IMR-90 (cell line): ENCODE data around the gene VPS72. TPM values are rescaled to one million over a fixed set of nuclear protein-coding genes. Genes with fewer than 3 reads are reported as not detected.

ENCODE experiments used
- ATAC-seq: fragments of 200-7000 bp; cut with Tn5 transposase; 2 replicates; pipeline ENCODE4 v1.9.1; 2020; ENCODE audit warnings: low read depth, mild to moderate bottlenecking, moderate library complexity
- BruUV-seq: library from RNA; stranded (reverse); fragments of 400-500 nt; replicated peaks from 2 replicates; lab custom pipeline; 2021; lab: Mats Ljungman, UMichigan
- CTCF ChIA-PET: fragments of 300-600 bp; formaldehyde crosslinking; extraction: SDS; loops from one replicate; lab custom pipeline; 2021; ENCODE audit warnings: antibody characterized with exemption; lab: Yijun Ruan, JAX
- POLR2A ChIA-PET: fragments of 300-600 bp; sonication (Branson Sonifier 250); formaldehyde crosslinking; loops from one replicate; lab custom pipeline; 2022; ENCODE audit warnings: antibody characterized with exemption; ENCODE audit not compliant: unreplicated experiment; lab: Charles Lee
- DNase-seq: peaks from one replicate; pipeline ENCODE4 v3.0.0; 2013
- H2AFZ ChIP-seq: replicated peaks from 2 replicates; pipeline ENCODE3; 2013; ENCODE audit warnings: low read length, mild to moderate bottlenecking; ENCODE audit not compliant: poor library complexity
- H2AK5ac ChIP-seq: 2 replicates; pipeline ENCODE4 v1.6.1; 2013; ENCODE audit warnings: low read depth, low read length, inconsistent platforms
- H2AK9ac ChIP-seq: replicated peaks from 2 replicates; pipeline ENCODE3; 2013; ENCODE audit warnings: mild to moderate bottlenecking, low read depth, low read length, moderate library complexity; ENCODE audit not compliant: poor library complexity
- H2BK120ac ChIP-seq: 2 replicates; pipeline ENCODE4 v1.6.1; 2013; ENCODE audit warnings: low read depth, low read length, inconsistent platforms
- H2BK15ac ChIP-seq: 3 replicates; pipeline ENCODE4 v1.6.1; 2013; ENCODE audit warnings: low read depth, low read length, inconsistent platforms
- H2BK20ac ChIP-seq: 2 replicates; pipeline ENCODE4 v1.6.1; 2013; ENCODE audit warnings: low read depth, mild to moderate bottlenecking, inconsistent platforms, low read length, moderate library complexity
- H2BK5ac ChIP-seq: 2 replicates; pipeline ENCODE4 v1.6.1; 2013; ENCODE audit warnings: mild to moderate bottlenecking, low read depth, low read length, inconsistent platforms; ENCODE audit not compliant: poor library complexity, severe bottlenecking
- H3K14ac ChIP-seq: replicated peaks from 2 replicates; pipeline ENCODE4 v1.6.1; 2013; ENCODE audit warnings: low read depth, low read length, inconsistent platforms
- H3K18ac ChIP-seq: 2 replicates; pipeline ENCODE4 v1.6.1; 2013; ENCODE audit warnings: low read depth, low read length, control low read depth
- H3K23ac ChIP-seq: 2 replicates; pipeline ENCODE4 v1.6.1; 2013; ENCODE audit warnings: low read depth, low read length, inconsistent platforms
- H3K27ac ChIP-seq: 2 replicates; pipeline ENCODE4 v1.5.1; 2013; ENCODE audit warnings: mild to moderate bottlenecking, control low read depth, low read length; ENCODE audit not compliant: insufficient read depth
- H3K27me3 ChIP-seq: 2 replicates; pipeline ENCODE4 v1.6.1; 2013; ENCODE audit warnings: low read length; ENCODE audit not compliant: control insufficient read depth, insufficient read depth
- H3K36me3 ChIP-seq: 2 replicates; pipeline ENCODE4 v1.6.1; 2013; ENCODE audit warnings: low read length, mixed read lengths; ENCODE audit not compliant: control insufficient read depth, insufficient read depth
- H3K4ac ChIP-seq: 2 replicates; pipeline ENCODE4 v1.6.1; 2013; ENCODE audit warnings: low read depth, low read length, inconsistent platforms
- H3K4me1 ChIP-seq: 2 replicates; pipeline ENCODE4 v1.6.1; 2013; ENCODE audit warnings: low read length, mixed read lengths; ENCODE audit not compliant: control insufficient read depth, insufficient read depth
- H3K4me2 ChIP-seq: 2 replicates; pipeline ENCODE4 v1.6.1; 2013; ENCODE audit warnings: low read depth, mild to moderate bottlenecking, control low read depth, low read length, moderate library complexity
- H3K4me3 ChIP-seq: 2 replicates; pipeline ENCODE4 v1.5.1; 2013; ENCODE audit warnings: low read depth, mild to moderate bottlenecking, control low read depth, low read length, moderate library complexity; ENCODE audit not compliant: insufficient read depth
- H3K56ac ChIP-seq: 2 replicates; pipeline ENCODE4 v1.6.1; 2013; ENCODE audit warnings: low read length, inconsistent platforms; ENCODE audit not compliant: insufficient read depth; ENCODE audit errors: extremely low read depth
- H3K79me1 ChIP-seq, 2 experiments: 2 replicates each; pipeline ENCODE4 v1.6.1; 2013; ENCODE audit warnings: low read length in 2 of 2, inconsistent platforms in 1 of 2, low read depth in 1 of 2
- H3K9ac ChIP-seq: 2 replicates; pipeline ENCODE4 v1.6.1; 2013; ENCODE audit warnings: low read depth, low read length, control low read depth
- H3K9me1 ChIP-seq: 2 replicates; pipeline ENCODE4 v1.6.1; 2013; ENCODE audit warnings: low read length, inconsistent platforms; ENCODE audit not compliant: insufficient read depth
- H3K9me3 ChIP-seq: 2 replicates; pipeline ENCODE4 v1.6.1; 2013; ENCODE audit warnings: low read length; ENCODE audit not compliant: control insufficient read depth, insufficient read depth
- H4K20me1 ChIP-seq: 2 replicates; pipeline ENCODE4 v1.6.1; 2013; ENCODE audit warnings: low read length, inconsistent platforms; ENCODE audit not compliant: insufficient read depth
- H4K5ac ChIP-seq: 2 replicates; pipeline ENCODE4 v1.6.1; 2013; ENCODE audit warnings: mild to moderate bottlenecking, low read depth, low read length, control low read depth
- H4K8ac ChIP-seq, 2 experiments: 2 replicates each; pipeline ENCODE4 v1.6.1; 2013; ENCODE audit warnings: low read depth in 2 of 2, low read length in 2 of 2, control low read depth in 1 of 2, inconsistent platforms in 1 of 2
- H4K91ac ChIP-seq: 2 replicates; pipeline ENCODE4 v1.6.1; 2013; ENCODE audit warnings: low read depth, low read length, inconsistent platforms; ENCODE audit not compliant: insufficient read depth
- CEBPB ChIP-seq: IDR thresholded peaks from 2 replicates; pipeline ENCODE4 v1.6.1; 2012; ENCODE audit warnings: low read depth, low read length, improper control_type of control experiment
- RCOR1 ChIP-seq: IDR thresholded peaks from 2 replicates; pipeline ENCODE4 v1.6.1; 2012; ENCODE audit warnings: mild to moderate bottlenecking, low read length, improper control_type of control experiment; ENCODE audit not compliant: insufficient replicate concordance
- WGBS, 2 experiments: methylation state at CpG; one replicate each; pipeline versions ENCODE4 v1.1.5 to v1.1.7; 2013; ENCODE audit warnings: missing lambda C conversion rate in 2 of 2; ENCODE audit not compliant: insufficient read length in 1 of 2; ENCODE audit errors: extremely low coverage in 2 of 2; 5-methylcytosine and 5-hydroxymethylcytosine counted together
- dilution Hi-C: fragments of 300-500 bp; cut with HindIII; formaldehyde crosslinking; loops from one replicate; pipeline ENCODE4 v1.14.3; 2018; ENCODE audit warnings: low sequenced_read_pairs; ENCODE audit not compliant: unreplicated experiment
- in situ Hi-C: fragments of 300-500 bp; cut with MboI; formaldehyde crosslinking; loops from 3 replicates; pipeline ENCODE4 v1.14.3; 2019; ENCODE audit warnings: low sequenced_read_pairs, inconsistent platforms, mixed read lengths
- intact Hi-C: fragments of 100-400 bp; cut with micrococcal nuclease; formaldehyde crosslinking; loops from 2 replicates; pipeline ENCODE4 v1.10.0; 2022
- polyA plus RNA-seq, 3 experiments: library from polyadenylated mRNA; depleted of rRNA; stranded (reverse); fragments of >200 nt; gene quantifications; 2 replicates each; pipeline ENCODE4 v1.2.3, GENCODE V29; 2012; ENCODE audit warnings: low replicate concordance in 1 of 3
- total RNA-seq: library from RNA; depleted of rRNA; stranded (reverse); fragments of >200 nt; gene quantifications from 2 replicates; pipeline ENCODE4 v1.2.3, GENCODE V29; 2012

Gene VPS72
- total and polyA plus RNA-seq, 2 of the 4 experiments (the other 2 are of a cell fraction) = 51.3 to 62.3 TPM

- ATAC-seq (no peak), DNase-seq (no peak)
- Histone ChIP-seq H3K27ac (no peak overlapping the region), H3K9ac (no peak overlapping the region), H4K20me1 (no peaks in the 10 kb centered on the region), H3K18ac (no peak overlapping the region), H4K5ac (no peak overlapping the region), H4K91ac (no peak overlapping the region), H3K27me3 (no peaks in the 10 kb centered on the region), H2BK15ac (no peak overlapping the region), H3K14ac (no peak overlapping the region), H3K4me1 (peaks cover 2% of the 10 kb centered on the region; the same call in 1 of the 2 replicates), H2AK9ac (no peak overlapping the region), H3K4me3 (no peak overlapping the region), H2AFZ (no peak overlapping the region), H3K23ac (no peak overlapping the region), H3K9me1 (no peaks in the 10 kb centered on the region), H3K79me1 (no peaks in the 10 kb centered on the region; a peak in 1 of 4 replicates), H3K36me3 (peaks cover 42% of the 10 kb centered on the region), H3K56ac (no peak overlapping the region), H3K4ac (no peak overlapping the region), H3K4me2 (no peak overlapping the region), H2AK5ac (no peak overlapping the region), H3K9me3 (no peaks in the 10 kb centered on the region), H4K8ac (no peak overlapping the region), H2BK5ac (no peak overlapping the region), H2BK120ac (no peak overlapping the region), H2BK20ac (no peak overlapping the region)
- no peak for TF ChIP-seq RCOR1
- peak; percentile 42; the same call in 1 of the 2 replicates for TF ChIP-seq CEBPB
- dilution Hi-C loops (no loop called here), intact Hi-C loops (no loop called here), in situ Hi-C loops (no loop called here)
- BruUV-seq = TSS peak; percentile 47
- ChIA-PET CTCF (interaction anchor here (1.0 kb wide), 1 partner anchor 13 kb away, joined by 3 read pairs; no protein-coding TSS in a partner anchor), POLR2A (no interaction called here)
- 94% methylated on average over 12 of the region's 17 CpGs; no CpG with 5 or more reads in 1 of the 2 experiments for WGBS, 2 experiments
Observed at GRCh38 chr1:151176514-151177045, 13.4 kb downstream of the VPS72 start.
